ENCODE data around the gene CTDSPL.
"Not testable (repeated sequence)": the region's sequence is repeated elsewhere in the genome, so short reads cannot be mapped to it uniquely, and the experiment has no call there.

Gene CTDSPL

DNA sequence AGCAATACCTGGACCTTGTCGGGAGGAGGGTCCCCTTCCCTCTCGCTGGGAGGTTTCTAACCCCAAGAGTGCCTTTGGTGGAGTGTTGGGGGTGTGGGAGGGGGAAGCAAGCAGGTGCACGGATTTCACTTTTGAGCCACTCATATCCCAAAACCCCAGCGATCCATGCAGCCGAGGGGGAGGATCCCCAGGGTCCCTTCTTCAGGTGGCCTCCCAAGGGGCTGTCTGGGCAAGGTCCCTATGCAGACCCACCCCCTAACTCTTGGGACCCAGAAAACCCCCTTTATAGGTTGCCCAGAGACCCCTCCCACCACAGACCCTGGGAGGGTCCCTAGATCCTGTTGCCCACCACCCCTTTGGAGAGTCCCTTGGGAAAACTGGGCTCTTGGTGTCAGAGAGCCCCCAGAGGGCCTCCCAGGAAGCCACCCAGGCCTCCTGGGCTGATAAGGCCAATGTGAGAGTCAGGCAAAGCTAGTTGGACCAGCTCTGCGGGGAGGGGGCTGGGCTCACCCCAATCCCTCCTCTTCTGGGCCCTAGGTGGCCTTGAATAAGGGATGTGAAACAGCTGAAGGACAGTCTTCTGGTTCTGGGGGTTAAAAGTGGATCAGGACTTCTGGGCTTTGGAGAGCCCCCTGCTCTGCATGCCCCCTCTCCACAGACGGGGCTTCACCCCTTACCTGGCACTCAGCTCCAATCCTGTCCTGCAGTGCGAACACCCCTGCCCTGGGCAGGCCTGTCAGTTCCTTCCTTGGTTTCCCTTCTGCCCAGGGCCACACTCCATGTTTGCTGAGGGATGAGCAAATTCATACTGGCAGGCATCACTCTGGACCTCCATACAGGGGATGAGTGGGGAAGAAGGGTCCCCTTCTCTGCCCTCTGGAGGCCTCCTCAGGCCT lies 168.7 kb downstream of the CTDSPL start:
- no peak overlapping the region for H3K4me3 ChIP-seq (IDR thresholded peaks at IDR 0.05; ENCODE audit: insufficient read depth, low read depth, low read length)
- no peaks in the 10 kb centered on the region for H3K79me2 ChIP-seq (ENCODE audit: insufficient read depth, low read depth)
- H3K36me3 ChIP-seq (ENCODE audit: insufficient read depth): no peaks in the 10 kb centered on the region
- TF ChIP-seq, protein P1, sequence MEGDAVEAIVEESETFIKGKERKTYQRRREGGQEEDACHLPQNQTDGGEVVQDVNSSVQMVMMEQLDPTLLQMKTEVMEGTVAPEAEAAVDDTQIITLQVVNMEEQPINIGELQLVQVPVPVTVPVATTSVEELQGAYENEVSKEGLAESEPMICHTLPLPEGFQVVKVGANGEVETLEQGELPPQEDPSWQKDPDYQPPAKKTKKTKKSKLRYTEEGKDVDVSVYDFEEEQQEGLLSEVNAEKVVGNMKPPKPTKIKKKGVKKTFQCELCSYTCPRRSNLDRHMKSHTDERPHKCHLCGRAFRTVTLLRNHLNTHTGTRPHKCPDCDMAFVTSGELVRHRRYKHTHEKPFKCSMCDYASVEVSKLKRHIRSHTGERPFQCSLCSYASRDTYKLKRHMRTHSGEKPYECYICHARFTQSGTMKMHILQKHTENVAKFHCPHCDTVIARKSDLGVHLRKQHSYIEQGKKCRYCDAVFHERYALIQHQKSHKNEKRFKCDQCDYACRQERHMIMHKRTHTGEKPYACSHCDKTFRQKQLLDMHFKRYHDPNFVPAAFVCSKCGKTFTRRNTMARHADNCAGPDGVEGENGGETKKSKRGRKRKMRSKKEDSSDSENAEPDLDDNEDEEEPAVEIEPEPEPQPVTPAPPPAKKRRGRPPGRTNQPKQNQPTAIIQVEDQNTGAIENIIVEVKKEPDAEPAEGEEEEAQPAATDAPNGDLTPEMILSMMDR (conservative IDR thresholded peaks at IDR 0.05; ENCODE audit: low read depth, low read length): no peak
- H3K27me3 ChIP-seq (ENCODE audit: insufficient read depth, low read depth): no peaks in the 10 kb centered on the region
- H2AFZ ChIP-seq (ENCODE audit: low read depth): no peak overlapping the region
- H4K20me1 ChIP-seq (ENCODE audit: insufficient read depth): no peaks in the 10 kb centered on the region
- H3K9ac ChIP-seq: no peak overlapping the region
- H3K27ac ChIP-seq: no peak overlapping the region
- peaks cover 5% of the 10 kb centered on the region for H3K4me1 ChIP-seq (ENCODE audit: low read depth, poor library complexity, severe bottlenecking)
- H3K4me2 ChIP-seq: no peak overlapping the region

DNA sequence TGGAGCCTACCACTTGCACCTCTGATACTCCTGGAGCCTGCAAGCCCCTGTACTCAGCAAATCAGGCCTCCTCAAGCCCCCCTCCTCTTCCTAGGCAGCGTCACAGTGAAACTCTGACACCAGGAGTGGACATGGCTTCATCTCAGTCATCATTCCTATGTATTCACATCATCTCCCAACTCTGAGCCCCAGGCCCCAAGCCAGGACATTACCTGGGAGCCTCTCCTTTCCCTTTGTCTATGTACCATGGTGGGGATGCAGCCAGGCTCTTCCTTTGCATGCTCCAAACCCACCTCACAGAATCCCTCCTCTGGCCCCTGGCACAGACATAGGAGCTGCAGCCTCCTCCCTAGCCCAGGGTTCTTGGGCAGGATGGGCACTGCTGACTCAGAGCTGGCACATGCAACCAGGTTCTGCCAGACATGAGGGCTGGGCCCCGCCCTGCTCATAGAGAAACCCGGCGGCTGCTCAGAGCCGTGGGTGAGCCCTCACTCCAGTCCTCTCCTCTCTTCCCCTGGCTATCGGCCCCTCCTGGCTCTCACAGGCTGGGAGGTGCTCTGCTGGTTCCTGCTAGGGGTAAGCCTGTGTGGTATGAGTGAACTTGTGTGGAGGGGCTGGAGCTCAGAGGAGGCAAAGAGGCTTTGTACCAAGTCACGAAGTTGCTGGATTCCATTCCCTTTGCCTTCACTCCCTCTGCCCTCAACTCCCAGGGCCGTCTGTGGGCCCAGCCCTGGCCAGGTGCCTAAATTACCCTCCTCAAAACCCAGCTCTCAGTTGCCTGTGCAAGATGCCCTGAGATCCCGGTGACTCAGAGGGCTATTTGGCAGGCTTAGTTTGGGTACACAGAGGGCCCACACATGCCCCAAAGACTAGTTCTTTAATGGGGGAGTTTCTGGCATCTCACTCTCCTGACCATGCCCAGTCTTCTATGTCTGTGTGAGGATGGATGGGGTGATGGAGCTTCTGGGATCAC lies 169.6 kb downstream of the CTDSPL start:
- H3K4me1 ChIP-seq (ENCODE audit: low read depth, poor library complexity, severe bottlenecking): no peaks in the 10 kb centered on the region
- H3K4me3 ChIP-seq (IDR thresholded peaks at IDR 0.05; ENCODE audit: insufficient read depth, low read depth, low read length): no peak overlapping the region
- no peaks in the 10 kb centered on the region for H4K20me1 ChIP-seq (ENCODE audit: insufficient read depth)
- no peaks in the 10 kb centered on the region for H3K79me2 ChIP-seq (ENCODE audit: insufficient read depth, low read depth)
- H3K4me2 ChIP-seq: no peak overlapping the region
- no peak overlapping the region for H2AFZ ChIP-seq (ENCODE audit: low read depth)
- no peaks in the 10 kb centered on the region for H3K36me3 ChIP-seq (ENCODE audit: insufficient read depth)
- TF ChIP-seq, protein P1 (conservative IDR thresholded peaks at IDR 0.05; ENCODE audit: low read depth, low read length): no peak
- H3K27me3 ChIP-seq (ENCODE audit: insufficient read depth, low read depth): no peaks in the 10 kb centered on the region
- H3K9ac ChIP-seq: no peak overlapping the region
- H3K27ac ChIP-seq: no peak overlapping the region

DNA sequence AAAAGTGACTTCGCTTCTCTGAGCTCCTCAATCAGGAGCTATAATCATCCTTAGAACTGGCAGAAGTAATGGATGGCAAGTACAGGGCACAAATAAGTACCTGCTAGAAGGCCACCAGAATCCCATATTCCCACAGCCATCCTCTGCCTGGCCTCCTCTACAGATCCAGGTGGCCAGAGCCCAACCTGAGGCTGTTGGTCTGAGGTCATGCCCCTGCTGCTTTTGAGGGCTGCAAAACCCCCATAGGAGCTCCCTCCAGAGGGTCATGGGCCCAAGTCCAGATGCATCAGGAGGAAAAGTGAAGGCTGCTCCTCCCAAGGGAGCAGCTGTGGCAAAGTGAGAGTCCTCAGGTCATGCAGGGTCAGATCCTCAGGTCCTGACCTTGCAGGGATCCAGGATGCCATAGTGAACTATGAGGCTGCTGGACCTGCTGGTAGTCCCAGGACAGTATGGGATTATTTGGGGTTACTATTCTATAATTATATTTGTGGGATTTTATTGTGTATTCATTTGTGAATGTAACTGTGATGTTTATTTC lies 170.7 kb downstream of the CTDSPL start:
- no peak overlapping the region for H3K4me2 ChIP-seq

DNA sequence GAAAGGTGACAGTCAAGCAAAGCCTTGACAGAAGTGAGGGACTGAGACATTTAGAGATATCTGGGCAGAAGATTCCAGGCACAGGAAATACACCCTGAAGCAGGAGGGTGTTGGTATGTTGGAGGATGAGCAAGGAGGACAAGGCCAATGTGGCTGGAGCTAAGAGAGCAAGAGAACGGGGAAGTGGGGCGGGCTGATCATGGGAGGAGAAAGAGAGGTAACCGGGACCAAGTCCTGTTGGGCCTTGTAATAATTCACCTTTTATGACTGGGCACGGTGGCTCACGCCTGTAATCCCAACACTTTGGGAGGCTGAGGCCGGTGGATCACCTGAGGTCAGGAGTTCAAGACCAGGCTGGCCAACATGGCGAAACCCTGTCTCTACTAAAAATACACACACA lies 171.9 kb downstream of the CTDSPL start:
- not testable (repeated sequence) for H3K4me2 ChIP-seq; H2AFZ ChIP-seq (ENCODE audit: low read depth); H3K79me2 ChIP-seq (ENCODE audit: insufficient read depth, low read depth); H3K36me3 ChIP-seq (ENCODE audit: insufficient read depth); H3K9ac ChIP-seq; H3K4me3 ChIP-seq (IDR thresholded peaks at IDR 0.05; ENCODE audit: insufficient read depth, low read depth, low read length); H4K20me1 ChIP-seq (ENCODE audit: insufficient read depth); H3K4me1 ChIP-seq (ENCODE audit: low read depth, poor library complexity, severe bottlenecking); H3K27ac ChIP-seq; H3K27me3 ChIP-seq (ENCODE audit: insufficient read depth, low read depth)

More for the DNA sequence above, 170.7 kb downstream of the CTDSPL start:
- Histone ChIP-seq H3K4me3 (IDR thresholded peaks at IDR 0.05; ENCODE audit: insufficient read depth, low read depth, low read length) (no peak overlapping the region), H3K79me2 (ENCODE audit: insufficient read depth, low read depth) (no peaks in the 10 kb centered on the region), H3K27ac (no peak overlapping the region), H3K9ac (no peak overlapping the region), H3K27me3 (ENCODE audit: insufficient read depth, low read depth) (no peaks in the 10 kb centered on the region), H3K4me1 (ENCODE audit: low read depth, poor library complexity, severe bottlenecking) (no peaks in the 10 kb centered on the region), H4K20me1 (ENCODE audit: insufficient read depth) (no peaks in the 10 kb centered on the region), H2AFZ (ENCODE audit: low read depth) (no peak overlapping the region), H3K36me3 (ENCODE audit: insufficient read depth) (no peaks in the 10 kb centered on the region)
- TF ChIP-seq, protein P1 (conservative IDR thresholded peaks at IDR 0.05; ENCODE audit: low read depth, low read length): no peak

Measured in KMS-11 (cell line).